Stomach (tissue), 9 donors: ENCODE data around the gene PTPRU. TPM values are rescaled to one million over a fixed set of nuclear protein-coding genes. Genes with fewer than 3 reads are reported as not detected.

ENCODE experiments used
- DNase-seq, 2 donors: peaks; one replicate each; pipeline versions ENCODE4 v3.0.0 to v3.0.0-alpha.2; 2013 to 2019
- H3K27ac ChIP-seq, 5 donors: fragments of 200-600 bp in 4 of 5; sonication (generic) in 4 of 5; one replicate each; pipeline ENCODE4 v1.5.1; 2013 to 2019; ENCODE audit warnings: mild to moderate bottlenecking in 1 of 5, moderate library complexity in 1 of 5
- H3K27me3 ChIP-seq, 3 donors: fragments of 200-600 bp; sonication (generic); one replicate each; pipeline ENCODE4 v1.5.1; 2017 to 2019; ENCODE audit warnings: mixed run types in 1 of 3
- H3K36me3 ChIP-seq, 4 donors: fragments of 200-600 bp; sonication (generic); 1 replicate in 3 of 4; 2 replicates in 1 of 4; pipeline ENCODE4 v1.5.1; 2016 to 2019
- H3K4me1 ChIP-seq, 4 donors: fragments of 200-600 bp; sonication (generic); one replicate each; pipeline ENCODE4 v1.5.1; 2016 to 2019
- H3K4me3 ChIP-seq, 4 donors: fragments of 200-600 bp; sonication (generic) in 3 of 4; one replicate each; pipeline ENCODE4 v1.5.1; 2016 to 2019; ENCODE audit warnings: mild to moderate bottlenecking in 1 of 4
- H3K9me3 ChIP-seq, 4 donors: fragments of 200-600 bp; sonication (generic); one replicate each; pipeline ENCODE4 v1.5.1; 2016 to 2019
- EP300 ChIP-seq: sonication (generic); formaldehyde crosslinking; IDR thresholded peaks from one replicate; pipeline ENCODE4 v1.6.1; 2017; ENCODE audit warnings: antibody characterized with exemption
- POLR2A ChIP-seq, 4 donors: fragments of 450-650 bp; IDR thresholded peaks; one replicate each; pipeline ENCODE4 v1.6.1; 2016; ENCODE audit warnings: antibody characterized with exemption in 4 of 4, control low read depth in 2 of 4, mild to moderate bottlenecking in 1 of 4, moderate library complexity in 1 of 4
- POLR2AphosphoS5 ChIP-seq, 3 donors: sonication (generic); formaldehyde crosslinking; IDR thresholded peaks; one replicate each; pipeline ENCODE4 v1.6.1; 2016; ENCODE audit warnings: antibody characterized with exemption in 3 of 3
- WGBS, 5 donors: extraction: QIAGEN DNeasy Blood & Tissue Kit in 3 of 5; methylation state at CpG; one replicate each; pipeline versions ENCODE4 v1.1.5 to v1.1.7; 2013 to 2018; 5-methylcytosine and 5-hydroxymethylcytosine counted together
- intact Hi-C: fragments of 100-400 bp; cut with DNase I; formaldehyde crosslinking; loops from one replicate; pipeline ENCODE4 v1.15.1; 2023; ENCODE audit warnings: low total_unique reads
- polyA plus RNA-seq, 3 donors: library from polyadenylated mRNA; stranded (reverse); fragments of 200-250 nt; gene quantifications; one replicate each; pipeline ENCODE4 v1.2.3, GENCODE V29; 2013
- total RNA-seq, 5 donors: library from RNA; depleted of rRNA; stranded (reverse); fragments of >200 nt; gene quantifications; one replicate each; pipeline versions ENCODE4 v1.1.0 to v1.2.3, GENCODE V29; 2014 to 2016
- TF ChIP-seq, protein P1 (sequence below), 7 experiments: fragments of 450-650 bp in 4 of 7; fragments of 200-600 bp in 3 of 7; sonication (generic) in 3 of 7; IDR thresholded peaks; one replicate each; pipeline ENCODE4 v1.5.1; 2016 to 2019; ENCODE audit warnings: antibody characterized with exemption in 7 of 7, control low read depth in 2 of 7, mild to moderate bottlenecking in 1 of 7
- donor health status: healthy with polysubstance abuse.
- donor health status: Bipolar disorder and iron deficiency.
- donor health status: healthy.

Gene PTPRU
- total and polyA plus RNA-seq, 8 donors, result 0.29 to 17.5 (median 6.2) TPM

DNA sequence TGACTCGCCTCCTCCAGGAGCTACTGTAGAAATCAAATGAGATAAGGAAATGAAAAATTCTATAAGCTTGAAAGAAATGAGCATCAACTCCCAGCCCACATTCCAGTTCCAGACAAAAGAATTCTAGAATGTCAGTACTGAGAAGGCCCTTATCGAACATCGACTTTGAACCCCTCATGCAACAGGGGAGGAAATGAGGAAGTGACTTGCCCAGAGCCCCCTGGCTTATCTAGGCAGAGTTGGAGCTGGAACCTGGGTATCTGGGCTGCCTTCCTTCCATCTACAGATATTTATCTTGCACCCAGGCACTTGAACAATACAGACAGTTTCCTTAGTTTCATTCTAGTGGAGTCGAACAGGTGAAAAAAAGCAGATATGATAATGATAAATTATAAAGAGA lies 27.9 kb upstream of the PTPRU start:
- H3K4me1 ChIP-seq, result peaks cover 0 to 13% (median 3%) of the 10 kb centered on the region in 4 donors
- 21 to 47% (median 32%) methylated on average over 4 of the region's 4 CpGs for WGBS, 5 donors
- TF ChIP-seq POLR2AphosphoS5 (IDR thresholded peaks at IDR 0.05), result no peak
- TF ChIP-seq POLR2A (IDR thresholded peaks at IDR 0.05), result no peak
- TF ChIP-seq, protein P1, sequence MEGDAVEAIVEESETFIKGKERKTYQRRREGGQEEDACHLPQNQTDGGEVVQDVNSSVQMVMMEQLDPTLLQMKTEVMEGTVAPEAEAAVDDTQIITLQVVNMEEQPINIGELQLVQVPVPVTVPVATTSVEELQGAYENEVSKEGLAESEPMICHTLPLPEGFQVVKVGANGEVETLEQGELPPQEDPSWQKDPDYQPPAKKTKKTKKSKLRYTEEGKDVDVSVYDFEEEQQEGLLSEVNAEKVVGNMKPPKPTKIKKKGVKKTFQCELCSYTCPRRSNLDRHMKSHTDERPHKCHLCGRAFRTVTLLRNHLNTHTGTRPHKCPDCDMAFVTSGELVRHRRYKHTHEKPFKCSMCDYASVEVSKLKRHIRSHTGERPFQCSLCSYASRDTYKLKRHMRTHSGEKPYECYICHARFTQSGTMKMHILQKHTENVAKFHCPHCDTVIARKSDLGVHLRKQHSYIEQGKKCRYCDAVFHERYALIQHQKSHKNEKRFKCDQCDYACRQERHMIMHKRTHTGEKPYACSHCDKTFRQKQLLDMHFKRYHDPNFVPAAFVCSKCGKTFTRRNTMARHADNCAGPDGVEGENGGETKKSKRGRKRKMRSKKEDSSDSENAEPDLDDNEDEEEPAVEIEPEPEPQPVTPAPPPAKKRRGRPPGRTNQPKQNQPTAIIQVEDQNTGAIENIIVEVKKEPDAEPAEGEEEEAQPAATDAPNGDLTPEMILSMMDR (IDR thresholded peaks at IDR 0.05), result no peak
- TF ChIP-seq EP300, result no peak
- H3K4me3 ChIP-seq, result no peak overlapping the region
- no peaks in the 10 kb centered on the region for H3K27me3 ChIP-seq
- H3K9me3 ChIP-seq, result no peaks in the 10 kb centered on the region
- no peak overlapping the region for H3K27ac ChIP-seq
- intact Hi-C loops, result loop anchor here (10.0 kb wide), 1 partner anchor 324 kb away; no protein-coding TSS in a partner anchor
- peaks cover 16 to 83% (median 72%) of the 10 kb centered on the region in 4 donors for H3K36me3 ChIP-seq
- peak in 1 of 2 donors; percentile 51 for DNase-seq

DNA sequence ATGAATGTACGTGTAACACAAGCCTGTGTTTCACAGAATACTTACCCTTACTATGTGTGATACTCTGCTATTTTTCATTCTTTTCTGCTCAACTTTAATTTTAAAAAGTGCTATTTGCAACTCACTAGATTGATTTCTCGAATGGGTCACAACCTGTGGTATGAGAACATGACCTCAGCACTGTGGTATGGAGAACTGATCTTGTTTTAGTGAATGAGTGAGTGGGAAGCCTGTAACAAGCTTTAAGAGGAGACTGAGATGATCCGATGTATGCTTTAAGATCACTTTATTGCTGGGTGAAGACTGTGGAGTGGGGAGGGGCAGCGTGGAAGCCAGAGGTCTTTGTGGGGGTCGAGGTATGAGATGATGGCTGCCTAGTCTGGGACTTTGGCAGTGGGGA lies 27.1 kb upstream of the PTPRU start:
- Histone ChIP-seq H3K27me3 (no peaks in the 10 kb centered on the region), H3K27ac (no peak overlapping the region), H3K4me3 (no peak overlapping the region), H3K4me1 (peaks cover 0 to 13% (median 3%) of the 10 kb centered on the region in 4 donors), H3K9me3 (no peaks in the 10 kb centered on the region), H3K36me3 (peaks cover 20 to 83% (median 71%) of the 10 kb centered on the region in 4 donors)
- DNase-seq, result no peak
- TF ChIP-seq, protein P1 (IDR thresholded peaks at IDR 0.05), result no peak
- TF ChIP-seq POLR2AphosphoS5 (IDR thresholded peaks at IDR 0.05) (no peak), POLR2A (IDR thresholded peaks at IDR 0.05) (no peak), EP300 (no peak)
- 73 to 85% (median 75%) methylated on average over 5 of the region's 5 CpGs for WGBS, 5 donors
- intact Hi-C loops, result loop anchor here (10.0 kb wide), 1 partner anchor 324 kb away; no protein-coding TSS in a partner anchor

DNA sequence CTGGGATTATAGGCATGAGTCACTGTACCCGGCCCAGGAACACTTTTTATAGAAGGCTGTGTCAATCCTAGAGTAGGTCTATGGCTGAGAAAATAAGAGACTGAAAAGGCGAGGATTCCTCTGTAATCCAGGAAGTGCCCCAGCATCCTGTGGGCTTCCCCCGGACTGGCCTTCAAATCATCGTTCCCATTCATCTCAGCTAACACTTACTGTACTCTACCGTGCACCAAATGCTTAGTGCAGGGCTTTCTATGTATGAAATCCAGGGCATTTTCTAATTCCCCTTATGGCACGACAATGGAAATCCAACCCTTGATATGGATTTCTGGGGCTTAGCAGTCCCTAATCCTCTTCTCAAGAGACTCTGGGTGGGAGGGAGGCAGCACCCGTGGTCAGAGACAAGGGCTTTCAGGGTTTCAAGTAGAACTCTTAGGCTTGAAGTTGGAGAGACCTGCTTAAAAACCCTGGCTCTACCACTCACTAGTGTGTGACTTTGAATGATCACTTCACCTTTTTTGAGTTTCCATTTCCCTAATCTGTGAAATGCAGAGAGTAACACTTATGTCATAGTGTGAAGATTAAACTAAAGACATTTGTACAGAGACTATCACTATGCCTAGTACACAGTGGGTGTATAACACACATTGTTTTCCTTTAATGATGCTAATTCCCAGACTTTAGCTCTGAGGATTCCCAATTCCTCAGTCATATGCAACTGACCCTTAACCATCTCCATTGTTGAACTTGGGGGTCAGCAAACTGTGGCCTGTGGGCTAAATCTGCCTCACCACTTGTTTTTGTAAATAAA lies 25.8 kb upstream of the PTPRU start:
- no peaks in the 10 kb centered on the region for H3K27me3 ChIP-seq
- H3K4me3 ChIP-seq, result no peak overlapping the region
- H3K36me3 ChIP-seq, result peaks cover 26 to 83% (median 71%) of the 10 kb centered on the region in 4 donors
- WGBS, 5 donors, result 72 to 91% (median 77%) methylated on average over 7 of the region's 7 CpGs
- peaks cover 0 to 13% (median 3%) of the 10 kb centered on the region in 4 donors for H3K4me1 ChIP-seq
- no peaks in the 10 kb centered on the region for H3K9me3 ChIP-seq
- DNase-seq, result no peak
- intact Hi-C loops, result no loop called here
- no peak overlapping the region for H3K27ac ChIP-seq
- TF ChIP-seq EP300 (no peak), POLR2AphosphoS5 (IDR thresholded peaks at IDR 0.05) (no peak), POLR2A (IDR thresholded peaks at IDR 0.05) (no peak)
- TF ChIP-seq, protein P1 (IDR thresholded peaks at IDR 0.05), result no peak

DNA sequence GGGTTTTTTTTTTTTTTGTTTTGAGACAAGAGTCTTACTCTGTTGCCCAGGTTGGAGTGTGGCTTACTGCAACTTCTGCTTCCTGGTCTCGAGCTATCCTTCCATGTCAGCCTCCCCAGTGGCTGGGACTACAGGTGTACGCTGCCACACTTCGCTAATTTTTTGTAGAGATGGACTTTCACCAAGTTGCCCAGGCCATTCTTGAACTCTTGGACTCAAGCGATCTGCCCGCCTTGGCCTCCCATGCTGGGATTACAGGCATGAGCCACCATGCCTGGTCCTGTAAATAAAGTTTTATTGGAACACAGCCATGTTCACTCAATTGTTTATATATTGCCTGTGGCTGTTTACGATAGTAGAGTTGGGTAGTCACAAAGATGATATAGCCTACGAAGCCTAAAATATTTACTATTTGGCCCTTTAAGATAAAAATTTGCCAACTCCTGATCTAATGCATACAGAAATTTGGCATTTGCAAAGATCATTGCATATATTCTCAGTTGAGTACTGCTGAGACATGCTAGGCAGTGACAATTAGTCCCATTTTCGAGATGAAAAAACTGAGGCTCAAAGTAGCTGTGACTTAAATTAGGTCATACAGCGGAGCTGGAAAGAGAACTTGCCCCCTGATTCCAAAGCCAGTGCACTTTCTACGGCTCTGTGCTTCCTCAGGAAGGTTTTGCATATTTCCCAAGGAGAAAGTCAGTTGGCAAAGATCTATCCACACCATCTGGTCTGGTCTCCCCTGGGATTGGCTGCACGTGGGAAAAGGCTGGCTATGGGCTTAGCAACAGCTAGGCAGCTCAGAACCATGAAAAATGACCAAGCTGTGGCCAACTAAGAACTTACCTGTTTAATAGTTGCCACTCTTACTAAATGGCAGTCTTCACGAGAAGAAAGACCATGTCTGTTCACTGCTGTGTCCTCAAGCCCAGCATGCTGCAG lies 25.0 kb upstream of the PTPRU start:
- TF ChIP-seq POLR2A (IDR thresholded peaks at IDR 0.05), result no peak
- intact Hi-C loops, result no loop called here
- H3K27me3 ChIP-seq, result no peaks in the 10 kb centered on the region
- peaks cover 31 to 83% (median 71%) of the 10 kb centered on the region in 4 donors for H3K36me3 ChIP-seq
- H3K9me3 ChIP-seq, result no peaks in the 10 kb centered on the region
- no peak overlapping the region for H3K4me3 ChIP-seq
- no peak overlapping the region for H3K27ac ChIP-seq
- H3K4me1 ChIP-seq, result peaks cover 0 to 13% (median 3%) of the 10 kb centered on the region in 4 donors
- no peak for DNase-seq
- 83 to 90% (median 89%) methylated on average over 12 of the region's 12 CpGs for WGBS, 5 donors
